ENCODE data around the gene EXOC3L4. TPM values are rescaled to one million over a fixed set of nuclear protein-coding genes. Genes with fewer than 3 reads are reported as not detected.

The EXOC3L4 gene
- total RNA-seq, 1 experiment from 2014 or later = not detected

GRCh38 chr14:103087343-103087835, 7.1 kb upstream of the EXOC3L4 start:
- ChIA-PET CTCF (interaction anchor here (0.6 to 1.8 kb wide), 3 partner anchors 18 to 205 kb away, joined by 4 to 9 read pairs (median 5); no protein-coding TSS in a partner anchor), POLR2A (no interaction called here)
- Mint-ChIP-seq H3K9me3 (ENCODE audit: unreplicated experiment) (no peaks in the 10 kb centered on the region), H3K27me3 (ENCODE audit: insufficient read depth, unreplicated experiment) (no peaks in the 10 kb centered on the region), H3K36me3 (ENCODE audit: insufficient read depth, unreplicated experiment) (no peaks in the 10 kb centered on the region), H3K27ac (ENCODE audit: low read depth, unreplicated experiment) (no peak overlapping the region), H3K4me3 (ENCODE audit: unreplicated experiment) (no peak overlapping the region), H3K4me1 (ENCODE audit: insufficient read depth, unreplicated experiment) (no peaks in the 10 kb centered on the region)
- no peak for DNase-seq (ENCODE audit: unreplicated experiment)
- TF ChIP-seq, protein P1, sequence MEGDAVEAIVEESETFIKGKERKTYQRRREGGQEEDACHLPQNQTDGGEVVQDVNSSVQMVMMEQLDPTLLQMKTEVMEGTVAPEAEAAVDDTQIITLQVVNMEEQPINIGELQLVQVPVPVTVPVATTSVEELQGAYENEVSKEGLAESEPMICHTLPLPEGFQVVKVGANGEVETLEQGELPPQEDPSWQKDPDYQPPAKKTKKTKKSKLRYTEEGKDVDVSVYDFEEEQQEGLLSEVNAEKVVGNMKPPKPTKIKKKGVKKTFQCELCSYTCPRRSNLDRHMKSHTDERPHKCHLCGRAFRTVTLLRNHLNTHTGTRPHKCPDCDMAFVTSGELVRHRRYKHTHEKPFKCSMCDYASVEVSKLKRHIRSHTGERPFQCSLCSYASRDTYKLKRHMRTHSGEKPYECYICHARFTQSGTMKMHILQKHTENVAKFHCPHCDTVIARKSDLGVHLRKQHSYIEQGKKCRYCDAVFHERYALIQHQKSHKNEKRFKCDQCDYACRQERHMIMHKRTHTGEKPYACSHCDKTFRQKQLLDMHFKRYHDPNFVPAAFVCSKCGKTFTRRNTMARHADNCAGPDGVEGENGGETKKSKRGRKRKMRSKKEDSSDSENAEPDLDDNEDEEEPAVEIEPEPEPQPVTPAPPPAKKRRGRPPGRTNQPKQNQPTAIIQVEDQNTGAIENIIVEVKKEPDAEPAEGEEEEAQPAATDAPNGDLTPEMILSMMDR (IDR thresholded peaks at IDR 0.05; ENCODE audit: unreplicated experiment) = no peak
- BruUV-seq (replicated peaks) = no TSS peak
- intact Hi-C loops (cut with micrococcal nuclease) = no loop called here

- Mint-ChIP-seq H3K9me3 (ENCODE audit: unreplicated experiment) (no peaks in the 10 kb centered on the region), H3K36me3 (ENCODE audit: insufficient read depth, unreplicated experiment) (no peaks in the 10 kb centered on the region), H3K4me3 (ENCODE audit: unreplicated experiment) (no peak overlapping the region), H3K27ac (ENCODE audit: low read depth, unreplicated experiment) (no peak overlapping the region), H3K4me1 (ENCODE audit: insufficient read depth, unreplicated experiment) (no peaks in the 10 kb centered on the region), H3K27me3 (ENCODE audit: insufficient read depth, unreplicated experiment) (no peaks in the 10 kb centered on the region)
- POLR2A ChIA-PET = no interaction called here
- TF ChIP-seq, protein P1 (IDR thresholded peaks at IDR 0.05; ENCODE audit: unreplicated experiment) = no peak
- BruUV-seq (replicated peaks) = no TSS peak
- intact Hi-C loops (cut with micrococcal nuclease) = no loop called here
- CTCF ChIA-PET = interaction anchor here (0.9 kb wide), 2 partner anchors 72 to 203 kb away, joined by 3 to 4 read pairs; no protein-coding TSS in a partner anchor
- DNase-seq (ENCODE audit: unreplicated experiment) = no peak
These were observed 5.6 kb upstream of the EXOC3L4 start for GRCh38 chr14:103088921-103089320.

- DNase-seq (ENCODE audit: unreplicated experiment) = no peak
- H3K27ac Mint-ChIP-seq (ENCODE audit: low read depth, unreplicated experiment) = no peak overlapping the region
- H3K27me3 Mint-ChIP-seq (ENCODE audit: insufficient read depth, unreplicated experiment) = no peaks in the 10 kb centered on the region
- H3K4me1 Mint-ChIP-seq (ENCODE audit: insufficient read depth, unreplicated experiment) = no peaks in the 10 kb centered on the region
- no TSS peak for BruUV-seq (replicated peaks)
- no peaks in the 10 kb centered on the region for H3K36me3 Mint-ChIP-seq (ENCODE audit: insufficient read depth, unreplicated experiment)
- POLR2A ChIA-PET = interaction anchor here (0.5 kb wide), 1 partner anchor 438 kb away, joined by 4 read pairs; no protein-coding TSS in a partner anchor
- intact Hi-C loops (cut with micrococcal nuclease) = no loop called here
- TF ChIP-seq, protein P1 (IDR thresholded peaks at IDR 0.05; ENCODE audit: unreplicated experiment) = no peak
- no peak overlapping the region for H3K4me3 Mint-ChIP-seq (ENCODE audit: unreplicated experiment)
- CTCF ChIA-PET = interaction anchor here (0.9 kb wide), 2 partner anchors 71 to 203 kb away, joined by 3 to 4 read pairs; no protein-coding TSS in a partner anchor
- no peaks in the 10 kb centered on the region for H3K9me3 Mint-ChIP-seq (ENCODE audit: unreplicated experiment)
These were observed 4.9 kb upstream of the EXOC3L4 start for GRCh38 chr14:103089386-103090335.

DNA sequence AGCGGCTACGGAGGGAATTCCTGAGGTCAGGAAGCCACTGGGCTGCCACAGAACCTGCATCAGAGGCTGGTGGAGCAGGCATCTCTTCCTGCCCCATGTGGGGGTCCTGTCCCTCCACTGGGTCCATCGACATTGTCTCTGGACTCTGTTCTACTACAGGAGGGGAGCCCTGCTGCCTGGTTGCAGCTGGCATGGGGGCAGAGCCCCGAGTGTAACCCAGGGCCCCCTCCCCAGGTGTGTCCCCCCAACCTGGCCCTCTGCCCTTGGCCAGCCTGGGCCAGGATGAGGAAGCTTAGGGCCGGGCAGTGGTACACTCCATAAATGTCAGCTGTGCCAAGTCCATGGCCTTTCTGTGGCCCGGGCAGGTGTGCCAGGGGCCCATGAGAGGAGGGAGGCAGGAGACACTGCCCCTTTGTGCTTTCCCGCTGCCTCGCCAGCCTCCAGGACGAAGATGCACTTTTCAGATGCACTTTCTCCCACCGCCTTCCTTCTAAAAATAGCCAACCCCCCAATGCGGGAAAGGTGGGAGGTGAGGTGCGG, 4.0 kb upstream of the EXOC3L4 start:
- no peaks in the 10 kb centered on the region for H3K36me3 Mint-ChIP-seq (ENCODE audit: insufficient read depth, unreplicated experiment)
- H3K4me1 Mint-ChIP-seq (ENCODE audit: insufficient read depth, unreplicated experiment) = no peaks in the 10 kb centered on the region
- H3K4me3 Mint-ChIP-seq (ENCODE audit: unreplicated experiment) = no peak overlapping the region
- ChIA-PET POLR2A (interaction anchor here (0.5 kb wide), 1 partner anchor 437 kb away, joined by 4 read pairs; no protein-coding TSS in a partner anchor), CTCF (interaction anchor here (0.7 to 0.9 kb wide), 2 partner anchors 12 to 202 kb away, joined by 3 to 7 read pairs; no protein-coding TSS in a partner anchor)
- H3K27ac Mint-ChIP-seq (ENCODE audit: low read depth, unreplicated experiment) = peak overlapping the region; percentile 54
- BruUV-seq (replicated peaks) = no TSS peak
- DNase-seq (ENCODE audit: unreplicated experiment) = no peak
- TF ChIP-seq, protein P1 (IDR thresholded peaks at IDR 0.05; ENCODE audit: unreplicated experiment) = no peak
- no peaks in the 10 kb centered on the region for H3K27me3 Mint-ChIP-seq (ENCODE audit: insufficient read depth, unreplicated experiment)
- no peaks in the 10 kb centered on the region for H3K9me3 Mint-ChIP-seq (ENCODE audit: unreplicated experiment)
- intact Hi-C loops (cut with micrococcal nuclease) = no loop called here
